Nephron progenitor cell (in vitro differentiated cells): ENCODE results near the gene KLF9.

ENCODE experiments used
- DNase-seq: peaks from one replicate; pipeline ENCODE4 v3.0.0; 2021
- H3K27ac Mint-ChIP-seq: 2 replicates; pipeline ENCODE4 v1.8.0; 2021; ENCODE audit warnings: mild to moderate bottlenecking, moderate library complexity, mixed read lengths
- H3K27me3 Mint-ChIP-seq: 2 replicates; pipeline ENCODE4 v1.8.0; 2021; ENCODE audit warnings: mild to moderate bottlenecking, low read depth, mixed read lengths; ENCODE audit not compliant: poor library complexity
- H3K36me3 Mint-ChIP-seq: 2 replicates; pipeline ENCODE4 v1.8.0; 2021; ENCODE audit warnings: low read depth, mixed read lengths
- H3K4me1 Mint-ChIP-seq: 2 replicates; pipeline ENCODE4 v1.8.0; 2021; ENCODE audit warnings: mixed read lengths
- H3K4me3 Mint-ChIP-seq: 2 replicates; pipeline ENCODE4 v1.8.0; 2021; ENCODE audit warnings: mild to moderate bottlenecking, moderate library complexity, mixed read lengths
- H3K9me3 Mint-ChIP-seq: 2 replicates; pipeline ENCODE4 v1.8.0; 2021; ENCODE audit warnings: mild to moderate bottlenecking, moderate library complexity, mixed read lengths
- CTCF ChIP-seq: fragments of 200-600 bp; sonication (generic); IDR thresholded peaks from 2 replicates; pipeline ENCODE4 v1.5.0; 2021; ENCODE audit warnings: antibody characterized with exemption

KLF9 gene

DNA sequence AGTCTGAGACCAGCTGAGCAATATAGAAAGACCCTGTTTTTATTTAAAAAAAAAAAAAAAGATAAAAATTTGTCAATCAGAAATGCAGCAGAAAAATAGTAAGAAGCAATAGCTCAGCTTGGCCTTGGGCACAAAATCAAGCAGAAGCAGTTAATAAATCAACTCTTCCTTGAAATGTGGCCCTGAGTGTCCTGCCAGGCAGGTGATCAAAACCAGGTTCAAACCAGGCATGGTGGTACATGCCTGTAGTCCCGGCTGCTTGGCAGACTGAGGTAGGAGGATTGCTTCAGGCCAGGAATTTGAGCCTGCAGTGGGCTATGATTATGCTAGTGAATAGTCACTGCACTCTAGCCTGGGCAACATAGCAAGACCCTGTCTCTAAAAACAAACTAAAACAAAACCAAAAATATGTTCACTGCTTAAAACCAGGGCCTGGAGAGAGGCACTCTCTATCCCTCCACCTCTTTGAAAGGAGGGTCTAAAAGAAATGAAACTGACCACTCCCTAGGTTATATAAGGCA is 27.9 kb upstream of the KLF9 start:
- Mint-ChIP-seq H3K27me3 (peaks cover 2% of the 10 kb centered on the region), H3K4me3 (no peak overlapping the region), H3K27ac (no peak overlapping the region), H3K4me1 (peaks cover 5% of the 10 kb centered on the region), H3K36me3 (no peaks in the 10 kb centered on the region), H3K9me3 (no peaks in the 10 kb centered on the region)
- no peak for TF ChIP-seq CTCF
- DNase-seq, result no peak

DNA sequence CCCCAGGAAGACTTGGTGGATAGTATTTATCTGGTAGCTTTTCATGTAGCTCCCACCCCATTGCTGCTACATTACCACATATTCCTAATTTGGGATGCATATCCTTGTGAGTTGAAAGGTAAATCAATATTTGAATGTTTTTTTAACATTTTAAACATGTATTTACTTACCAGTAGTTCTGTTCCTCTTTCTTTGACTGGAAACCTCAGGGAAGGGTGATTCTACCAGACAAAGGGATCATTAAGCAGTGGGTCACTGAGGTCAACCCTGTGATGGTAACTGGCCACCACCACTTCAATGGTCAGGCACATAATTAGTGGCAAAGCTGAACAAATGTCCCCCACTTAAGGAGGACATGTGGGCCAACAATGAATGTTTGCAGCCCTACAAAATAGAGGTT is 27.2 kb upstream of the KLF9 start:
- Mint-ChIP-seq H3K27ac (no peak overlapping the region), H3K9me3 (no peaks in the 10 kb centered on the region), H3K4me3 (no peak overlapping the region), H3K4me1 (peaks cover 5% of the 10 kb centered on the region), H3K36me3 (no peaks in the 10 kb centered on the region), H3K27me3 (peaks cover 2% of the 10 kb centered on the region)
- no peak for DNase-seq
- TF ChIP-seq CTCF, result no peak

DNA sequence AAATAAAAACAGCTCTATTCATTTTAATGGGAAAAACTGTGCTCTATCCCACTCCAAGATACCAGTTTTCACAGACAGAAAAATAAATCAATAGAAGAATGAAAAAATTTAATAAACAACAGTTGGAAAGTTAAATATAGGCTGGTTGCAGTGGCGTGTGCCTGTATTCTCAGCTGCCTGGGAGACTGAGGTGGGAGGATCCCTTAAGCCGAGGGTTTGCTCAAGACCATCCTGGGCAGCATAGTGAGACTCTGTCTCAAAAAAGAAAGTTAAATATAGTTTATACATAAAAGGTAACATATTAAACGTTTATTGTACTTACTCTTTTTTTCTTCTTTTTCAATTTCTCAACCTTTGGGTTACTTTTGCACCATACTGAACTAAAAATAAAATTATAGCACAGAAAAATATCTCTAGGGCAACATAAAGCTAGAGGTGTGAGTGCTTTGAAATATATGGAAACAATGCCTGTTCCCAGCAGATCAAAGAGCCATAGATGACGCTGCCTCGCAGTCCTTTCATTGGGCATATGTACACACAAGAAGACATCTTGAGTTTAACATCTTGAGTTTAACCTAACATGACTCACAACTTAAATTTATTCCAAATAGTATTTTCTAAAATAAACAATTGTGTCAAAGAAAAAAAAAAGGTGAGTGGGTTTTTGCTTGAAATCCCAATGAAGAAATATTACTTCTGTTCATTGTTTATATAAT is 25.7 kb upstream of the KLF9 start:
- H3K4me1 Mint-ChIP-seq, result peaks cover 5% of the 10 kb centered on the region
- H3K4me3 Mint-ChIP-seq, result no peak overlapping the region
- peaks cover 2% of the 10 kb centered on the region for H3K27me3 Mint-ChIP-seq
- no peaks in the 10 kb centered on the region for H3K36me3 Mint-ChIP-seq
- peak overlapping the region; percentile 7 for H3K27ac Mint-ChIP-seq
- TF ChIP-seq CTCF, result no peak
- DNase-seq, result no peak
- no peaks in the 10 kb centered on the region for H3K9me3 Mint-ChIP-seq

GRCh38 chr9:70438341-70438928 is 24.0 kb upstream of the KLF9 start:
- peaks cover 5% of the 10 kb centered on the region for H3K4me1 Mint-ChIP-seq
- no peak overlapping the region for H3K27ac Mint-ChIP-seq
- H3K9me3 Mint-ChIP-seq, result peaks cover 4% of the 10 kb centered on the region
- peaks cover 2% of the 10 kb centered on the region for H3K27me3 Mint-ChIP-seq
- TF ChIP-seq CTCF, result no peak
- no peak overlapping the region for H3K4me3 Mint-ChIP-seq
- no peaks in the 10 kb centered on the region for H3K36me3 Mint-ChIP-seq
- DNase-seq, result no peak

GRCh38 chr9:70435948-70436347 is 21.5 kb upstream of the KLF9 start:
- no peak overlapping the region for H3K27ac Mint-ChIP-seq
- no peaks in the 10 kb centered on the region for H3K36me3 Mint-ChIP-seq
- peaks cover 2% of the 10 kb centered on the region for H3K27me3 Mint-ChIP-seq
- H3K4me1 Mint-ChIP-seq, result peaks cover 5% of the 10 kb centered on the region
- peaks cover 13% of the 10 kb centered on the region for H3K9me3 Mint-ChIP-seq
- TF ChIP-seq CTCF, result no peak
- H3K4me3 Mint-ChIP-seq, result no peak overlapping the region
- DNase-seq, result no peak

- H3K27me3 Mint-ChIP-seq, result peaks cover 6% of the 10 kb centered on the region
- H3K9me3 Mint-ChIP-seq, result peaks cover 18% of the 10 kb centered on the region
- H3K36me3 Mint-ChIP-seq, result no peaks in the 10 kb centered on the region
- no peak overlapping the region for H3K27ac Mint-ChIP-seq
- DNase-seq, result no peak
- peaks cover 7% of the 10 kb centered on the region for H3K4me1 Mint-ChIP-seq
- TF ChIP-seq CTCF, result no peak
- H3K4me3 Mint-ChIP-seq, result no peak overlapping the region
Observed at GRCh38 chr9:70429899-70430298, 15.4 kb upstream of the KLF9 start.
